IMR-90 (cell line): ENCODE measurements around the gene ADGRB3. TPM values are rescaled to one million over a fixed set of nuclear protein-coding genes. Genes with fewer than 3 reads are reported as not detected.

Source experiments
- ATAC-seq: fragments of 200-7000 bp; cut with Tn5 transposase; 2 replicates; pipeline ENCODE4 v1.9.1; 2020; ENCODE audit warnings: low read depth, mild to moderate bottlenecking, moderate library complexity
- BruUV-seq: library from RNA; stranded (reverse); fragments of 400-500 nt; replicated peaks from 2 replicates; lab custom pipeline; 2021; lab: Mats Ljungman, UMichigan
- CTCF ChIA-PET: fragments of 300-600 bp; formaldehyde crosslinking; extraction: SDS; loops from one replicate; lab custom pipeline; 2021; ENCODE audit warnings: antibody characterized with exemption; lab: Yijun Ruan, JAX
- POLR2A ChIA-PET: fragments of 300-600 bp; sonication (Branson Sonifier 250); formaldehyde crosslinking; loops from one replicate; lab custom pipeline; 2022; ENCODE audit warnings: antibody characterized with exemption; ENCODE audit not compliant: unreplicated experiment; lab: Charles Lee
- DNase-seq: peaks from one replicate; pipeline ENCODE4 v3.0.0; 2013
- H2AFZ ChIP-seq: replicated peaks from 2 replicates; pipeline ENCODE3; 2013; ENCODE audit warnings: low read length, mild to moderate bottlenecking; ENCODE audit not compliant: poor library complexity
- H2AK5ac ChIP-seq: 2 replicates; pipeline ENCODE4 v1.6.1; 2013; ENCODE audit warnings: low read depth, low read length, inconsistent platforms
- H2AK9ac ChIP-seq: replicated peaks from 2 replicates; pipeline ENCODE3; 2013; ENCODE audit warnings: mild to moderate bottlenecking, low read depth, low read length, moderate library complexity; ENCODE audit not compliant: poor library complexity
- H2BK120ac ChIP-seq: 2 replicates; pipeline ENCODE4 v1.6.1; 2013; ENCODE audit warnings: low read depth, low read length, inconsistent platforms
- H2BK15ac ChIP-seq: 3 replicates; pipeline ENCODE4 v1.6.1; 2013; ENCODE audit warnings: low read depth, low read length, inconsistent platforms
- H2BK20ac ChIP-seq: 2 replicates; pipeline ENCODE4 v1.6.1; 2013; ENCODE audit warnings: low read depth, mild to moderate bottlenecking, inconsistent platforms, low read length, moderate library complexity
- H2BK5ac ChIP-seq: 2 replicates; pipeline ENCODE4 v1.6.1; 2013; ENCODE audit warnings: mild to moderate bottlenecking, low read depth, low read length, inconsistent platforms; ENCODE audit not compliant: poor library complexity, severe bottlenecking
- H3K14ac ChIP-seq: replicated peaks from 2 replicates; pipeline ENCODE4 v1.6.1; 2013; ENCODE audit warnings: low read depth, low read length, inconsistent platforms
- H3K18ac ChIP-seq: 2 replicates; pipeline ENCODE4 v1.6.1; 2013; ENCODE audit warnings: low read depth, low read length, control low read depth
- H3K23ac ChIP-seq: 2 replicates; pipeline ENCODE4 v1.6.1; 2013; ENCODE audit warnings: low read depth, low read length, inconsistent platforms
- H3K27ac ChIP-seq: 2 replicates; pipeline ENCODE4 v1.5.1; 2013; ENCODE audit warnings: mild to moderate bottlenecking, control low read depth, low read length; ENCODE audit not compliant: insufficient read depth
- H3K27me3 ChIP-seq: 2 replicates; pipeline ENCODE4 v1.6.1; 2013; ENCODE audit warnings: low read length; ENCODE audit not compliant: control insufficient read depth, insufficient read depth
- H3K36me3 ChIP-seq: 2 replicates; pipeline ENCODE4 v1.6.1; 2013; ENCODE audit warnings: low read length, mixed read lengths; ENCODE audit not compliant: control insufficient read depth, insufficient read depth
- H3K4ac ChIP-seq: 2 replicates; pipeline ENCODE4 v1.6.1; 2013; ENCODE audit warnings: low read depth, low read length, inconsistent platforms
- H3K4me1 ChIP-seq: 2 replicates; pipeline ENCODE4 v1.6.1; 2013; ENCODE audit warnings: low read length, mixed read lengths; ENCODE audit not compliant: control insufficient read depth, insufficient read depth
- H3K4me2 ChIP-seq: 2 replicates; pipeline ENCODE4 v1.6.1; 2013; ENCODE audit warnings: low read depth, mild to moderate bottlenecking, control low read depth, low read length, moderate library complexity
- H3K4me3 ChIP-seq: 2 replicates; pipeline ENCODE4 v1.5.1; 2013; ENCODE audit warnings: low read depth, mild to moderate bottlenecking, control low read depth, low read length, moderate library complexity; ENCODE audit not compliant: insufficient read depth
- H3K56ac ChIP-seq: 2 replicates; pipeline ENCODE4 v1.6.1; 2013; ENCODE audit warnings: low read length, inconsistent platforms; ENCODE audit not compliant: insufficient read depth; ENCODE audit errors: extremely low read depth
- H3K79me1 ChIP-seq, 2 experiments: 2 replicates each; pipeline ENCODE4 v1.6.1; 2013; ENCODE audit warnings: low read length in 2 of 2, inconsistent platforms in 1 of 2, low read depth in 1 of 2
- H3K9ac ChIP-seq: 2 replicates; pipeline ENCODE4 v1.6.1; 2013; ENCODE audit warnings: low read depth, low read length, control low read depth
- H3K9me1 ChIP-seq: 2 replicates; pipeline ENCODE4 v1.6.1; 2013; ENCODE audit warnings: low read length, inconsistent platforms; ENCODE audit not compliant: insufficient read depth
- H3K9me3 ChIP-seq: 2 replicates; pipeline ENCODE4 v1.6.1; 2013; ENCODE audit warnings: low read length; ENCODE audit not compliant: control insufficient read depth, insufficient read depth
- H4K20me1 ChIP-seq: 2 replicates; pipeline ENCODE4 v1.6.1; 2013; ENCODE audit warnings: low read length, inconsistent platforms; ENCODE audit not compliant: insufficient read depth
- H4K5ac ChIP-seq: 2 replicates; pipeline ENCODE4 v1.6.1; 2013; ENCODE audit warnings: mild to moderate bottlenecking, low read depth, low read length, control low read depth
- H4K8ac ChIP-seq, 2 experiments: 2 replicates each; pipeline ENCODE4 v1.6.1; 2013; ENCODE audit warnings: low read depth in 2 of 2, low read length in 2 of 2, control low read depth in 1 of 2, inconsistent platforms in 1 of 2
- H4K91ac ChIP-seq: 2 replicates; pipeline ENCODE4 v1.6.1; 2013; ENCODE audit warnings: low read depth, low read length, inconsistent platforms; ENCODE audit not compliant: insufficient read depth
- BHLHE40 ChIP-seq: fragments of 150-350 bp; IDR thresholded peaks from 2 replicates; pipeline ENCODE4 v1.6.1; 2016; ENCODE audit warnings: mild to moderate bottlenecking, low read depth, low read length
- ELK1 ChIP-seq: fragments of 150-350 bp; IDR thresholded peaks from 2 replicates; pipeline ENCODE4 v1.6.1; 2016; ENCODE audit warnings: low read depth, mild to moderate bottlenecking, low read length, moderate library complexity, borderline replicate concordance
- FOS ChIP-seq: fragments of 150-350 bp; IDR thresholded peaks from 2 replicates; pipeline ENCODE4 v1.6.1; 2016; ENCODE audit warnings: low read depth, low read length
- MAFK ChIP-seq: IDR thresholded peaks from 2 replicates; pipeline ENCODE4 v1.6.1; 2012; ENCODE audit warnings: low read depth, low read length, improper control_type of control experiment
- MAZ ChIP-seq: IDR thresholded peaks from 2 replicates; pipeline ENCODE4 v1.6.1; 2012; ENCODE audit warnings: low read depth, mild to moderate bottlenecking, low read length, improper control_type of control experiment, moderate library complexity, borderline replicate concordance
- RCOR1 ChIP-seq: IDR thresholded peaks from 2 replicates; pipeline ENCODE4 v1.6.1; 2012; ENCODE audit warnings: mild to moderate bottlenecking, low read length, improper control_type of control experiment; ENCODE audit not compliant: insufficient replicate concordance
- RFX5 ChIP-seq: IDR thresholded peaks from 2 replicates; pipeline ENCODE4 v1.8.0; 2012; ENCODE audit warnings: low read depth, mild to moderate bottlenecking, low read length, moderate library complexity
- SMC3 ChIP-seq: fragments of 150-350 bp; IDR thresholded peaks from 2 replicates; pipeline ENCODE4 v1.6.1; 2016; ENCODE audit warnings: low read depth, mild to moderate bottlenecking, antibody characterized with exemption, low read length, moderate library complexity
- USF2 ChIP-seq: fragments of 150-350 bp; IDR thresholded peaks from 2 replicates; pipeline ENCODE4 v1.6.1; 2017; ENCODE audit warnings: mild to moderate bottlenecking, antibody characterized with exemption, low read length, low read depth
- WGBS, 2 experiments: methylation state at CpG; one replicate each; pipeline versions ENCODE4 v1.1.5 to v1.1.7; 2013; ENCODE audit warnings: missing lambda C conversion rate in 2 of 2; ENCODE audit not compliant: insufficient read length in 1 of 2; ENCODE audit errors: extremely low coverage in 2 of 2; 5-methylcytosine and 5-hydroxymethylcytosine counted together
- dilution Hi-C: fragments of 300-500 bp; cut with HindIII; formaldehyde crosslinking; loops from one replicate; pipeline ENCODE4 v1.14.3; 2018; ENCODE audit warnings: low sequenced_read_pairs; ENCODE audit not compliant: unreplicated experiment
- in situ Hi-C: fragments of 300-500 bp; cut with MboI; formaldehyde crosslinking; loops from 3 replicates; pipeline ENCODE4 v1.14.3; 2019; ENCODE audit warnings: low sequenced_read_pairs, inconsistent platforms, mixed read lengths
- intact Hi-C: fragments of 100-400 bp; cut with micrococcal nuclease; formaldehyde crosslinking; loops from 2 replicates; pipeline ENCODE4 v1.10.0; 2022
- polyA plus RNA-seq, 3 experiments: library from polyadenylated mRNA; depleted of rRNA; stranded (reverse); fragments of >200 nt; gene quantifications; 2 replicates each; pipeline ENCODE4 v1.2.3, GENCODE V29; 2012; ENCODE audit warnings: low replicate concordance in 1 of 3
- total RNA-seq: library from RNA; depleted of rRNA; stranded (reverse); fragments of >200 nt; gene quantifications from 2 replicates; pipeline ENCODE4 v1.2.3, GENCODE V29; 2012

Gene ADGRB3
- total and polyA plus RNA-seq, 2 of the 4 experiments (the other 2 are of a cell fraction): not detected

GRCh38 chr6:68639211-68639610, 4.1 kb downstream of the ADGRB3 start:
- H4K20me1 ChIP-seq: no peaks in the 10 kb centered on the region
- H3K36me3 ChIP-seq: no peaks in the 10 kb centered on the region
- no CpG with 5 or more reads among the region's 7 CpGs for WGBS, 2 experiments
- ATAC-seq (no peak), DNase-seq (no peak)
- intact Hi-C loops: loop anchor here (5.0 to 10.0 kb wide), 2 partner anchors 328 to 1096 kb away; no protein-coding TSS in a partner anchor
- H3K4me1 ChIP-seq: no peaks in the 10 kb centered on the region
- H3K9ac ChIP-seq: no peak overlapping the region
- H3K9me3 ChIP-seq: no peaks in the 10 kb centered on the region
- H2BK20ac ChIP-seq: no peak overlapping the region
- H3K27ac ChIP-seq: no peak overlapping the region
- no peaks in the 10 kb centered on the region for H3K79me1 ChIP-seq
- no peak overlapping the region for H3K23ac ChIP-seq
- no peak overlapping the region for H2BK5ac ChIP-seq
- H3K4ac ChIP-seq: no peak overlapping the region
- no peak overlapping the region for H2AK9ac ChIP-seq
- no peak overlapping the region for H4K91ac ChIP-seq
- no peak overlapping the region for H3K14ac ChIP-seq
- H2BK15ac ChIP-seq: no peak overlapping the region
- H3K18ac ChIP-seq: no peak overlapping the region
- H3K56ac ChIP-seq: no peak overlapping the region
- H4K5ac ChIP-seq: no peak overlapping the region
- H2BK120ac ChIP-seq: no peak overlapping the region
- H2AFZ ChIP-seq: no peak overlapping the region
- dilution Hi-C loops: no loop called here
- in situ Hi-C loops: loop anchor here (25.0 kb wide), 1 partner anchor 323 kb away; no protein-coding TSS in a partner anchor
- H3K4me3 ChIP-seq: no peak overlapping the region
- peaks cover 5% of the 10 kb centered on the region for H3K27me3 ChIP-seq
- no peaks in the 10 kb centered on the region for H3K9me1 ChIP-seq
- no peak for TF ChIP-seq MAFK
- TF ChIP-seq BHLHE40: no peak
- no peak for TF ChIP-seq RCOR1
- TF ChIP-seq MAZ: no peak
- TF ChIP-seq USF2: no peak
- no peak for TF ChIP-seq SMC3
- no peak for TF ChIP-seq RFX5
- no peak for TF ChIP-seq FOS
- TF ChIP-seq ELK1: no peak
- ChIA-PET CTCF (interaction anchor here (1.0 kb wide), 1 partner anchor 30 kb away, joined by 3 read pairs; no protein-coding TSS in a partner anchor), POLR2A (no interaction called here)
- no peak overlapping the region for H3K4me2 ChIP-seq
- no TSS peak for BruUV-seq
- no peak overlapping the region for H2AK5ac ChIP-seq
- H4K8ac ChIP-seq: no peak overlapping the region
